HG02884 (cell line): ENCODE results near the gene SLAMF7.
"Not testable (repeated sequence)": the region's sequence is repeated elsewhere in the genome, so short reads cannot be mapped to it uniquely, and the experiment has no call there.

Experiments used
- ATAC-seq: cut with Tn5 transposase; IDR thresholded peaks from one replicate; pipeline ENCODE4 v1.9.1; 2021; ENCODE audit warnings: mild to moderate bottlenecking, moderate library complexity; ENCODE audit not compliant: unreplicated experiment

Gene SLAMF7

GRCh38 chr1:160720356-160721085 lies 18.5 kb upstream of the SLAMF7 start:
- ATAC-seq, result no peak

DNA sequence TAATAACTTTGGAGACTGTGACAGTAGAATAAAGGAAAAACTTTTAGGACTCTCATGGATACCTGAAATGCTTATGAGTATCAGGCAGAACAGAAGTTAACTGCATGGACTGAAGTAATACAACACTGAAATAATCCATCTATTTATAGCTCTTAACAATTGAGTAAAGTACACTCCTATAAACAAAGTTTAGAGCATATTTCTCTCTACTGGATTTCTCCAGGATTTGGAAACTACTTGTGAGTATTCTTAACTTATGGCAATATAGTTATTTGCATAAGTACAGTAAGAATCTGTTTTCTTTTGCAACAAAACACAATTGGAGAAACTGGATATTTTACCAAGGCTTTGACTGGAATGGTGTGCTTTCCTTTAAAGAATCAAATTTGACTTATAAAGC lies 17.6 kb upstream of the SLAMF7 start:
- ATAC-seq, result no peak

DNA sequence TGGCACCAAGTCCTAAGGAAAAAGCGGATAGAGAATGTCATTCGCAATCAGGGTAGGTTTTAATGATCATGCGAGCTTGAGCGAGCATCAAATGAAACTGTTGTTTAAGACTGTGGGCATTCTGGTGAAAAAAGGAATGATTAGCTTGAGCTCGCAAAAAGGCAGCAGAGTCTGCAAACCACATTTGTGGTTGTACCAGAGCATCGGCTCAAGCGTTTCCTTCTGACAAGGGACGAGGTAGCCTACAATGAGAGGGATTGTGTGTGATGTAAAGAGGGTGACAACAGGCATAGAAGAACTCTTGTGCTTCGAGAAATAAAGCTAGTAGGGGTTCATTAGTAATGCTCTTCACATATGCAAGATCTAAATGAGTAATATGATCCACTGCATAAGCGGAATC lies 16.3 kb upstream of the SLAMF7 start:
- ATAC-seq, result no peak

- no peak for ATAC-seq
These were observed 15.7 kb upstream of the SLAMF7 start for GRCh38 chr1:160723332-160723731.

DNA sequence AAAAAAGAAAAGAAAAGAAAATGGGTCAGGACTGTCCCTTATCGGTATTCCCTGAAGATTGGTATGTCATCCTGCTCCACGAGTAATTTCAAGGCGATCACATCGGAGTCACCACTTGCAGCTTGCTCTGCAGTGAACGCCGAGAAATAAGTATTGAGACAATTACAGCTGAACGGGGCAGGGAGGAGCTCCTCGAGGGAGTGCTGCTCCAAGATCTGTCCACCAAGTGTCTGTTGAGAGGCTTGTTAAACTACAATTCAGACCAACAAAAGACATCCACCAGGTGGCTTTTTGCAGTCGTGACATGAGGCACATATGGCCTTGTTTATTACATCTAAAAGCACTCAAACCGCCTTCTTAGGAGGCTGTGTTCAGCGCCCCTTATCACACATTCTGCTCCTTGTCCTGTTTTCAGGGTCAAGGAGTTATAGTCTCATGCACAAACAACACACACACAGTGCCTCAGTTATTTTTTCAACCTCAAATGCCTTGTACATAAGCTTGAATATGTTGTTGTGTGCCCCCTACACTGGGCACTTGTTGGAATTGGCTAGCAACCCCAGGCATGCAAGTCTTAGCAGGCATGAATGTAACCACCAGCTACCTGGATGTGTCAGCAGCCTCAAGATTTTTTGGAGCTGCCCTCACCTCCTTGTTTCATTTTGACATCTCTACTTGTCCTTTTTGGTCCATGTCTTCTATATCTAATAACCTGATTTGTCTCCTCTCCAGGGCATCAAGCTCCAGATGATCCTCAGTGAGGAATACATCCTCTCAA lies 14.4 kb upstream of the SLAMF7 start:
- no peak for ATAC-seq

GRCh38 chr1:160726114-160726497 lies 12.9 kb upstream of the SLAMF7 start:
- no peak for ATAC-seq

- ATAC-seq, result no peak
These were observed 12.3 kb upstream of the SLAMF7 start for GRCh38 chr1:160726498-160727315.

DNA sequence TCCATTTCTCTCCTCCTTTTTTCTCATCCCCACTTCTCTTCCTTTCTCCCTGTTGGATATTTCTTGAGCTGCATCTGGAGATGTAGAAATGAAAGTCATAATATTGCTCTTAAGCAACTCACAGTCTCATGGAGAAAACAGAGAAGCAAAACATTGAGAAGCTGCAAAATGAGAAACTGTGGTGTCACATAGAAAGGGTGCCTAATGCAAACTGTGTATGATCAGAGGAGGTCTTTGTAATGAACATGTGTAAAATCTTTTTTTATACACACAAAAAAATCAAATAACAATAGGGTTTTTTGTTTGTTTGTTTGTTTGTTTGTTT lies 11.8 kb upstream of the SLAMF7 start:
- ATAC-seq, result no peak

DNA sequence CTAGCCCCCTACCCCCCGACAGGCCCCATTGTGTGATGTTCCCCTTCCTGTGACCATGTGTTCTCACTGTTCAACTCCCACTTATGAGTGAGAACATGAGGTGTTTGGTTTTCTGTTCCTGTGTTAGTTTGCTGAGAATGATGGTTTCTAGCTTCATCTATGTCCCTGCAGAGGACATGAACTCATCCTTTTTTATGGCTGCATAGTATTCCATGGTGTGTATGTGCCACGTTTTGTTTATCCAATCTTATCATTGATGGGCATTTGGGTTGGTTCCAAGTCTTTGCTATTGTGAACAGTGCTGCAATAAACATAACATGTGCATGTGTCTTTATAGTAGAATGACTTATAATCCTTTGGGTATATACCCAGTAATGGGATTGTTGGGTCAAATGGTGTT lies 7.5 kb upstream of the SLAMF7 start:
- not testable (repeated sequence) for ATAC-seq

DNA sequence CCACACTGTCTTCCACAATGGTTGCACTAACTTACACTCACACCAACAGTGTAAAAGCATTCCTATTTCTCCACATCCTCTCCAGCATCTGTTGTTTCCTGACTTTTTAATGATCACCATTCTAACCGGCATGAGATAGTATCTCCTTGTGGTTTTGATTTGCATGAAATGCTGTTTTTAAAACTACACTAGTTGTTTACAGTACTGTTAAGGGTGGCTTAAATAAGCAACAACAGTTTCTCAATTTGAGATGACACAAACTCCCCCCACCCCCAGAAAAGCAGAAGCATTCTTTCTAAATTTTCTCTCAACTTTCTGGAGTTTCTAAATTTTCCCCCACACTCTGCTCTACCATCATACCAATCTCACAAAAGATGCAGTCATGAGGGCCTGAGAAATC lies 7.1 kb upstream of the SLAMF7 start:
- ATAC-seq, result peak; percentile 40

DNA sequence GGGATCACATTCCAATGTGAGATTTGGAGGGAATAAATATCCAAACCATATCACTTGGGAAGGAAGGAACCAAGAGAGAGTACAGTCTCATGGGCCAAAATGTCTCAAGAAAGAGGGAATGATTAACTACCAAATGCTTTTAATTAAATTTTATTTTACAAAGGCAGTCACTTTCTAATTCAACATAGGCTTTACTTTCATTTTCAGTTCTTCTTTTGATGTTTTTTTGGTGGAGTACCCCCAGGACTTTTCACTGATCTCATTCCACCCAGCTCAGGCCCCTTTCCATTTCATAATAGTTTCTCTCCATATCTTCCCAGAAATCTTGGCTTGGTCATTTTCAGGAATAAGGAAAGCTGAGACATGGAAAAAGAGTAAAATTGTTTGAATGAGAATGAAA lies 5.1 kb upstream of the SLAMF7 start:
- no peak for ATAC-seq

DNA sequence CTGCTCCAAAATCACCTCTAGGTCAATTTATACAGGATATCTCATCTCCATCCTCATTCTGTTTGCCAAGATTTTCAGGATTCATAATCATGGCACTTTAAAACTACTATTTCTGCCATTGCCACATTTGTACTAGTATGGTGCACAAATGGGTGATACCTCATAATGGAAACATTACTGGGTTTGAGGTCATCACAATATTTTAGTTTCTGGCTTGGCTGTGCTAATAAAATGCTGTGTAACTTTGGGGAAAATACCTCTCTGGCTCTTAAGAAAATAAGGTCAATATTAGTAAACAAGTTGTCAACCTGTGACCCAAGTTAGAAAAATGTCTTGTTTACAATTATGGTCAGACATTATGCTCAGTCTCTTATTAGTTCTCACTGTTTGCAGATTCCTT lies 4.7 kb upstream of the SLAMF7 start:
- ATAC-seq, result no peak

DNA sequence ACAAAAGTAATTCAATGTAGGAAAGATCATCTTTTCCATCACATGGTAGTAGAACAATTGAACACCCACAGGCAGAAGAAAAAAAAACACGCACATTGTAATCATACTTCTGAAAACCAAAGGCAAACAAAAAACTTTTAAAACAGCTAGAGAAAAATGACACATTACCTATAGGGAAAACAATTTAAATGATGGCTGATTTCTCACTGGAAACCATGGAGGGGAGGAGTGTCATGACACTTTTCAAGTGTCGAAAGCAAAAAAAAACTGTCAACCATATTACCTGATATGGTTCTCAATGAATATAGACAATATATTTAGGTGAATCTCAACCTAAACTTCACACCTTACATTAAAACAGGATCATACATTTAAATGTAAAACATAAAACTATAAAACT lies 776 bp upstream of the SLAMF7 start:
- no peak for ATAC-seq

GRCh38 chr1:160740133-160740688 lies 1.2 kb downstream of the SLAMF7 start:
- ATAC-seq, result no peak

DNA sequence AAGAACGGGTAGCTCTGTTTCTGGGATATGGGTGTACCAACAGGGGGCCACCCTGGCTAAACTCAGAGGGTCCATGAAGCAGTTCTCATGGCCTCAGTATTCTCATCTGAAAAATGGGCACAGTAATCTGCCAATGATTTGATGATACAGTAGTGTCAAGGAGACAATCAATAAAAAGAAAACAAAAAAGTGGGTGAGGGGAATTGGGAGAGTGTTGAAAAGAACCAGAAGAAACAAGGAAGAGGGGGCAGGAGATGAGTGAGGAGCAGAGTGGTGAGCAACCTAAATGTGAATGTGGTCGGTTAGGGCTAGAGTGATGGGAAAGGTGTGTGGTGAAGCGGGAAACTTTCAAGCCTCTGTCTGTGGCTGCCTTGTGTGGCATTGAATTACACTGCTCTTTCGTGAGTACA lies 2.0 kb downstream of the SLAMF7 start:
- ATAC-seq, result no peak

- ATAC-seq, result no peak
These were observed 2.7 kb downstream of the SLAMF7 start for GRCh38 chr1:160741612-160742348.

DNA sequence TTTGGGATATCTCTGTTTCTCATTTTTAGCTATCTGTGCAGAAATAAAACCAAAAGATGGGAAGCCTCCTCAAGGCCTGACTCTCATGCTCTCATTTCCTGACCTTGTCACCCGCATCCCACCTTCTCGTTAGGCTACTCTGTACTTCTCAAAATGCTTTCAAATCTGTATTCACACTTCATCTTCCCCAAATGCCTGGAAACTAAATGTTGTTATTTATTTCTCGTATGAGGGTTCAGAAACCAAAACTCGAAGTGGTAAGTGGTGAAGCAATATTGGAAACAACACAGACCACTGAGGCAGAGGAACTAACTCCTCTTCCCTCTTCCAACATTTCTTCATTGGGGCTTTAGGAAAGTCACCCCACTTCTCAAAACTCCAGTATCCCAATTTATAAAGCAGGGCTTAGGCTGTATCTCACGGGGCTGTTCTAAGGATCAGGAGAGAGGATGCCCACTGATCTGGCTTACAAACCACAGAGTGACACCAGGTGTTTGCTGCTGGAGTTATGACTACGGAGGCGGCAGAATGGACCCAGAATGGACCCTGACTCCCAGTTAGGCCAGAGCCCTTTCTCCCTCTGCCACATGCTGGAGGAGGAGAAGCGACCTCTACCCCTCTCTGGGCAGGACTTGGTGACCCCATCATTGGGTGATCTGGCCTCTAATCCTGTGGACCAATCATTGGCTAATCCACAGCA lies 3.5 kb downstream of the SLAMF7 start:
- ATAC-seq, result no peak

DNA sequence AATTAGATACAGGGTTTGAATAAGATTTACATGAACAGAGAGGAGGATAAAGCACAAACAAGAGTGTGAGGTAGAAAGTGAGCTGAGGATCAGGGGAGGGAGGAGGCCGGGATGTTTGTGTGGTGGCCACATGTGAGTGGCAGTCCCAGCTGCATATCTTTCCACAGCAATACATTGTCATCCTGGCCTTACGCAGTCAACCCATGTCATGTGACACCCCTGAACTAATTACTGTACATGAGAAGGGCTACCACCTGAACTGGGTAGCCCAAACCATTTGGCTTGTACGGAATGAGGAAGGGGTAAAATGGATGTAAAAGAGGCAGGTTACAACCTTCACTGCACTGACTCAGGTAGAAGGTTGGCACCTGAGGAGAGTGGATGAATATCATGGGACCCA lies 4.2 kb downstream of the SLAMF7 start:
- no peak for ATAC-seq

DNA sequence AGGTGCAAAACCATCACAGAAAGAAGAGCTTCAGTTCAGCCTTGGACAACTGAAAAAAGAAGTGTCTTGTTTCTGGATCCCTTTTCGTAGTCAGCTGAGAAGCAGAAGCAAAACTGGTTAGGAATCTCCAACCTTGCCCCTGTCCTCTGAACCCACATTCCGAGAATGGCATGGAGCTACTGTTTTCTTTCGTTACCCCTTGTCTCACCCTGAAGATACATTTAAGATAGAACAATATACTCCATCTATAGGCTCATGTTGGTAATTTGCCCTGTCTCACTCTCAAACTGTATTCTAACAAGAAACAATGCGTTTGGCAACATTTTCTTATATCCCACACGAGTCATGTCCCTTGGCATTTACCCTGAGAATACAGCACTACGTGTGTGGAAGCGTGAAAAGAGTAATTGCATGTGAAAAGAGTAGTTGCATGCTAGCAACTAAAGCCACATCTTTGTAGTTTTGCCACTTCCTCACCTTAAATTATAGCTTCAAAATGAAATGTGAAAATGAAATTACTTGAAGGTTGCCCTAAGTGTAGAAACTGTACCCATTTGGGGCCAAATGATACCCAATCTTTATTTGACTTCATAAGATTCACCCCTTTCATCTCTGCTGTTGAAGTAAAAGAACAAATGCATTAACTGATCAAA lies 5.3 kb downstream of the SLAMF7 start:
- no peak for ATAC-seq
